Islet of Langerhans (tissue), 1 donor: ENCODE results near the gene NGLY1.

Experiments used
- FAIRE-seq: peaks from one replicate; lab custom pipeline; 2011; peaks lifted over from hg19 to GRCh38; lab: Jason Lieb, UNC

The NGLY1 gene

GRCh38 chr3:25783661-25784512 is 644 bp upstream of the NGLY1 start:
- no peak for FAIRE-seq

GRCh38 chr3:25782636-25782937 is 656 bp downstream of the NGLY1 start:
- no peak for FAIRE-seq

GRCh38 chr3:25781758-25782594 is 1.3 kb downstream of the NGLY1 start:
- no peak for FAIRE-seq

- FAIRE-seq = no peak
Measured at GRCh38 chr3:25781145-25781757, 2.0 kb downstream of the NGLY1 start.

- FAIRE-seq = no peak
Measured at GRCh38 chr3:25780618-25781017, 2.6 kb downstream of the NGLY1 start.

GRCh38 chr3:25775936-25776335 is 7.3 kb downstream of the NGLY1 start:
- no peak for FAIRE-seq

- FAIRE-seq = no peak
Measured at GRCh38 chr3:25768851-25769250, 14.4 kb downstream of the NGLY1 start.

GRCh38 chr3:25751725-25752124 is 31.5 kb downstream of the NGLY1 start:
- FAIRE-seq = no peak

- FAIRE-seq = no peak
Measured at GRCh38 chr3:25751048-25751447, 32.2 kb downstream of the NGLY1 start.

GRCh38 chr3:25749031-25749581 is 34.1 kb downstream of the NGLY1 start:
- no peak for FAIRE-seq

- no peak for FAIRE-seq
Measured at GRCh38 chr3:25748189-25748588, 35.1 kb downstream of the NGLY1 start.

- FAIRE-seq = no peak
Measured at GRCh38 chr3:25747033-25747432, 36.2 kb downstream of the NGLY1 start.

GRCh38 chr3:25744470-25744869 is 38.8 kb downstream of the NGLY1 start:
- no peak for FAIRE-seq

GRCh38 chr3:25728101-25728500 is 55.1 kb downstream of the NGLY1 start:
- no peak for FAIRE-seq

- no peak for FAIRE-seq
Measured at GRCh38 chr3:25727316-25727715, 55.9 kb downstream of the NGLY1 start.

GRCh38 chr3:25725810-25726209 is 57.4 kb downstream of the NGLY1 start:
- no peak for FAIRE-seq

GRCh38 chr3:25724948-25725645 is 58.1 kb downstream of the NGLY1 start:
- no peak for FAIRE-seq

- FAIRE-seq = no peak
Measured at GRCh38 chr3:25723802-25724201, 59.4 kb downstream of the NGLY1 start.

GRCh38 chr3:25719321-25719720 is 63.9 kb downstream of the NGLY1 start:
- peak; percentile 68 for FAIRE-seq

GRCh38 chr3:25713341-25713985 is 69.8 kb downstream of the NGLY1 start:
- FAIRE-seq = no peak

GRCh38 chr3:25711090-25711489 is 72.2 kb downstream of the NGLY1 start:
- FAIRE-seq = no peak

- no peak for FAIRE-seq
Measured at GRCh38 chr3:25708036-25708435, 75.2 kb downstream of the NGLY1 start.
